C4-2B (cell line): ENCODE data around the gene DENND2D.
"Not testable (repeated sequence)": the region's sequence is repeated elsewhere in the genome, so short reads cannot be mapped to it uniquely, and the experiment has no call there.

Source experiments
- H3K27ac ChIP-seq: fragments of 450-650 bp; 2 replicates; pipeline ENCODE4 v1.5.1; 2017
- ZFX ChIP-seq: fragments of 450-650 bp; IDR thresholded peaks from 2 replicates; pipeline ENCODE4 v1.6.1; 2017
- TF ChIP-seq, protein P1 (sequence below): fragments of 450-650 bp; conservative IDR thresholded peaks from 2 replicates; pipeline ENCODE4 v1.5.1; 2017; ENCODE audit warnings: mild to moderate bottlenecking

The DENND2D gene

DNA sequence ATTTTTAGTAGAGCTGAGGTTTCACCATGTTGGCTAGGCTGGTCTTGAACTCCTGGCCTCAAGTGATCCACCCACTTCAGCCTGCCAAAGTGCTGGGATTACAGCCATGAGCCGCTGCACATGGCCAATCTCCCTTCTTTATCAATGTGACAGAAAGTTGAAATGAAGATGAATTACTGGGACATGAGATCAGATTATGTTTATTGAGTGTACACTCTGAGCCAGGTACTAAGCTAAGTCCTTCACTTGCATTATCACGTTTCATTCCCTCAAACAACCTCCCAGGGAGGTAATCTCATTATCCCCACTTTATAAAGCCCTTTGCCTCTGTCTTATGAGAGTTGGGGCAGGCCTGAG is 20.8 kb upstream of the DENND2D start:
- TF ChIP-seq, protein P1, sequence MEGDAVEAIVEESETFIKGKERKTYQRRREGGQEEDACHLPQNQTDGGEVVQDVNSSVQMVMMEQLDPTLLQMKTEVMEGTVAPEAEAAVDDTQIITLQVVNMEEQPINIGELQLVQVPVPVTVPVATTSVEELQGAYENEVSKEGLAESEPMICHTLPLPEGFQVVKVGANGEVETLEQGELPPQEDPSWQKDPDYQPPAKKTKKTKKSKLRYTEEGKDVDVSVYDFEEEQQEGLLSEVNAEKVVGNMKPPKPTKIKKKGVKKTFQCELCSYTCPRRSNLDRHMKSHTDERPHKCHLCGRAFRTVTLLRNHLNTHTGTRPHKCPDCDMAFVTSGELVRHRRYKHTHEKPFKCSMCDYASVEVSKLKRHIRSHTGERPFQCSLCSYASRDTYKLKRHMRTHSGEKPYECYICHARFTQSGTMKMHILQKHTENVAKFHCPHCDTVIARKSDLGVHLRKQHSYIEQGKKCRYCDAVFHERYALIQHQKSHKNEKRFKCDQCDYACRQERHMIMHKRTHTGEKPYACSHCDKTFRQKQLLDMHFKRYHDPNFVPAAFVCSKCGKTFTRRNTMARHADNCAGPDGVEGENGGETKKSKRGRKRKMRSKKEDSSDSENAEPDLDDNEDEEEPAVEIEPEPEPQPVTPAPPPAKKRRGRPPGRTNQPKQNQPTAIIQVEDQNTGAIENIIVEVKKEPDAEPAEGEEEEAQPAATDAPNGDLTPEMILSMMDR = no peak
- TF ChIP-seq ZFX = no peak
- no peak overlapping the region for H3K27ac ChIP-seq

DNA sequence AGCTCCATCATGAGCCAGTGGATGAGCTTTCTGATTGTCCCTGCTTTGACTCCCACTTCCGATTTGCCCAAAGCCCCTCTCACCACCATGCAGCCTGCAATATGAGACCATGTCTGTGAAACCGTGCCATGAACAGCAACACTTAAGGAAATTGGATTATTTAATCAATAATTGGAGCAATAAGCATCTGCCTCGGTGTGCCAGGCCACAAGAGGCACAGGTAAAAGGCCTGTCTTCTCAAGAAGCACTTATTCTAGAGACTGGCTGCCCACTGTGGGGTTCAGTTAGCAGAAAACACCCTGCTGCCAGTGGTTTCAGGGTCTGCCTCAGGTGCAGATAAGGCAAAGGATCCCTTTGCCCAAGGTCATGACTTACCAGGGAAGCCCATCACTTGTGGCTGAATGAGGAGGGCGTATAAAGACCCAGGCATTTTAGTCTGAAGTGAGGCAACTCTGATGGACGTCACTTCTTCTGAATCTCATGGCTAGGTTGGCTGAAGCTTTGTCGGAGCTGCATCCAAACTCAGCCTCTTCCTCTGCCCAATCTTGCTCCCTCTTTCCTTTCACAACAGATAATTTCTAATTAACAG is 19.9 kb upstream of the DENND2D start:
- H3K27ac ChIP-seq = no peak overlapping the region
- TF ChIP-seq, protein P1 = no peak
- TF ChIP-seq ZFX = no peak

DNA sequence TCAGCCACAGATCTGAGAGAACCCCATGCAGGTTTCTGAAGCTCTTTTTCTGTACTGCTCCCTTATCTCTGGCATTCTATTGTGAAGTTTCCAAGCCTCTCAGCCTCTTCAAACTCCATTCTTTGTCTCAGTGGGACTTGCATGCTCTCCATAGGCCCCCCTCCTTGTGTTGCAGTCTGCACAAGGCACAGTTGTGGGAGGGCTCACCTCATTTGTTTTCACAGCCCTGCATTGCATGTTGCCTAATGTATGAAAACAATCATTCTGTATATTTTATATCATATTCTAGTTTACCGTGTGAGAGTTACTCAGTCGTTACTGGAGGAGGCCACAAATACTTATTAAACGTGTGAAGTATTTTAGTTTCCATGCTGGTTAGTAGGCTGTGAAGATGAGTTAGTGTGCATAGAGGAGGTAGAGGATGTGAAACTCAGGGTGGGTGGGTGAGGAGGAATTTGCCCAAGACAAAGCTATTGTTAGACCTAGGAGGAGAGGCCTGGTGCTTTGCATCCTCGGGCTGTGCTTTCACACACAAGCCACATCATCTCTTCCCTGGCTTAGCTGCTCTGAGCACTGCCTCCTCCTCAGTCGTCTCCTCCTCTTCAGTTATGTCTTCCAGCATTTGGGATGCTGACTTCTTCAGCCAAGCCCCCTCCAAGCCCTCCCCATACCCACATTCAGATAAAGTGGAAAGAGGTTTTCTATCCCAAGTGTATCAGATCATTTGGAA is 19.3 kb upstream of the DENND2D start:
- TF ChIP-seq ZFX = no peak
- TF ChIP-seq, protein P1 = no peak
- no peak overlapping the region for H3K27ac ChIP-seq

DNA sequence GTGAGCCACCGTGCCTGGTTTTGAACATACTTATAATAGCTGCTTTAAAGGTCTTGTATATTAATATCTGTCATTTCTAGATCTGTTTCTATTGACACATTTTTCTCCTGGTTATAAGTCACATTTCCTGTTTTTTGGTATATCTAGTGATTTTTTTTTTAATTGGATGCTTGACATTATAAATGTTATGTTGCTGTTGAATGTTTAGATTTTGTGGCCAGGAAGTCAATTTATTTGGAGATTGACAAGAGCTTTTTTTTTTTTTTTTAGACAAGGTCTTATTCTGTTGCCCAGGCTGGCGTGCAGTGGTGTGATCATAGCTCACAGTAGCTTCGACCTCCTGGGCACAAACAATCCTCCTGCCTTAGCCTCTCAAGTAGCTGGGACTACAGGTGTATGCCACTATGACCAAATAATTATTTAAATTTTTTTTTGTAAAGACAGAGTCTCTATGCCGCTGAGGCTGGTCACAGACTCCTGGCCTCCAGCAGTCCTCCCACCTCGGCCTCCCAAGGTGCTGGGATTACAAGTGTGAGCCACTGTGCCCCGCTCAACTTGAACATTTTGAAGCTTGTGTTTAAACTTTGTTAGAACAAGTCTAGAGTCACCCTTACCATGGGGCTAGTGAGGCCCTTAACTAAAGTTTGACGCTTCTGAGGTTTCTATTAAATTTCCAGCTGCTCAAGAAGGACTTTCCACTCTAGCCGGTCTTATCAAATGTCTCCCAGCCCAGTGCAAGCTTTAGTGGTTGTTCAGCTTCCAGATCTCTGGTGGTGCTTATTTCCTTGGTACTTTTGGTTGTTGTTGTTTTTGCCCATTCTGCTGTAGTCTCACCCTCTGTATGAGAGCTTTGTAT is 18.5 kb upstream of the DENND2D start:
- TF ChIP-seq, protein P1 = no peak
- no peak for TF ChIP-seq ZFX
- H3K27ac ChIP-seq = no peak overlapping the region

DNA sequence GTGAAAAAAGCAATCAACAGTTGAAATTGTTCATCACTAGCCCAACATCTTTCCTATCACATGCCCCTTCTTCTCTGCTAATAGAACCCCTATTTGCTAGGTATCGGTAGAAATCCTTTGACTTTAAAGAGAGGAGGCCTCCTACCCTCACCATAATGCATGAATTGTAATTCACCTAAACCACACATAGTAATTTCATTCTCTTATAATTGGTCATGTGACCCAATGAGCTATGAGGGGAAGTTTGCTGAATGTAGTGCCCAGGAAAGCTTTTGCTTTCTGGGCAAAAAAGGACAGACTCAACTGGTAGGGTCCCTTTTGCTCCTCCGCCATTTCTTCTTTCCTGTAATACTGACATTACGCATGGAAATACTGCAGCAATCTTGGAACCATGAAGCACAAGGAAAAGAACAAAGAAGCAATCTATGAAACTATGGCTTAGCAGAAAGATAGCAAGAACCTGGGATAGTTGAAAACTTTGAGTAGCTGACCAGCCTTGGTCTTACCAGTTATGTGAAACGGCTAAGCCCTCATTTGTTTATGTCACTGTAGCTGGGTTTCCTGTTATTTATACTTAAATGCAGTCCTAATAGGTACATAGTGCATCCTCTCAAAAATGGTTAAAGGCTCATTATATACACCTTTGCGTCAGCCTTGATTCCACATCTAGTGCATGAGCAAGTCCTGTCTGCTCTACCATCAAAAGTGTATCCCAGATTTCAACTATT is 16.9 kb upstream of the DENND2D start:
- TF ChIP-seq, protein P1 = no peak
- TF ChIP-seq ZFX = no peak
- H3K27ac ChIP-seq = no peak overlapping the region

DNA sequence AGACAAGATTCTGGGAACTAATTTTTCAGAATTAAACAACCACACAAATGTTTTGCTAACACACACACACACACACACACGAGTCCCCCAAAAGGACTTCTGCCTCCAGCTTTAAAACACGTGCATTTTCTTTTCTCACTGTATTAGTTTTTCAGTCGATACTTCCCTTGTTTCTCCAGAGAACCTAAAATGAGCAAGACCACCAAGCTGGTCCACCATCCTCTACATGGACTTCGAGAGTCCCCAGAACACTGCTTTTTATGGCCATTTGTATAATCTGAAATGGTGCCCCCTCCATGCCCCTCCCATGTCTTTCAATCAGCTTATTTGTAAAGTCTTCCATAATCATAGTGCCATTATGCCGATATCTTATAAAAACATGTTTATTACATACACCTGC is 16.3 kb upstream of the DENND2D start:
- TF ChIP-seq, protein P1 = no peak
- TF ChIP-seq ZFX = no peak
- no peak overlapping the region for H3K27ac ChIP-seq

DNA sequence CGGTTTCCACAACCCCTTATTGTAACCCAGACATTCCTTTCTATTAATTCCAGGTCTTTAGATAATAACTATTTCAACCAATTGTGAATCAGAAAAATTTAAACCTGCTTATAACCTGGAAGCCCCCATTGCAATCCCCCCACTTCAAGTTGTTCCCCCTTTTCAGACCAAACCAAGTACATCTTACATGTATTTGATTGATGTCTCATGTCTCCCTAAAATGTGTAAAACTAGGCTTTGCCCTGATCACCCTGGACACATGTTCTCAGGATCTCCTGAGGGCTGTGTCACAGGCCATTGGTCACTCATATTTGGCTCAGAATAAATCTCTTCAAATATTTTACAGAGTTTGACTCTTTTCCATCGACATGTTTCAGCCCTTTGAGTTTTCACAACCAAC is 14.8 kb upstream of the DENND2D start:
- not testable (repeated sequence) for H3K27ac ChIP-seq
